PFSK-1 (cell line): ENCODE results near the gene ASMTL.

Experiments used
- FOXP2 ChIP-seq: optimal IDR thresholded peaks from 2 replicates; pipeline ENCODE3; 2011; ENCODE audit warnings: borderline replicate concordance, control low read depth, inconsistent platforms; ENCODE audit not compliant: insufficient read depth; ENCODE audit errors: extremely low read length, extremely low read depth
- POLR2AphosphoS5 ChIP-seq: IDR thresholded peaks from 2 replicates; pipeline ENCODE4 v1.6.1; 2012; ENCODE audit warnings: low read depth, mild to moderate bottlenecking, control low read depth, low read length, moderate library complexity
- SIN3A ChIP-seq: IDR thresholded peaks from 2 replicates; pipeline ENCODE4 v1.6.1; 2012; ENCODE audit warnings: mild to moderate bottlenecking, low read length, moderate library complexity, borderline replicate concordance; ENCODE audit not compliant: insufficient read depth
- TAF1 ChIP-seq: IDR thresholded peaks from 2 replicates; pipeline ENCODE4 v1.6.1; 2012; ENCODE audit warnings: low read length, control low read depth, borderline replicate concordance; ENCODE audit not compliant: insufficient read depth
- TF ChIP-seq, protein P1 (sequence below), 2 experiments: IDR thresholded peaks; 2 replicates each; pipeline versions ENCODE4 v1.6.1 to v1.8.0; 2011 to 2012; ENCODE audit warnings: low read depth in 2 of 2, low read length in 2 of 2, control low read depth in 1 of 2, inconsistent platforms in 1 of 2, mild to moderate bottlenecking in 1 of 2, moderate library complexity in 1 of 2; ENCODE audit not compliant: insufficient read depth in 1 of 2

ASMTL gene

DNA sequence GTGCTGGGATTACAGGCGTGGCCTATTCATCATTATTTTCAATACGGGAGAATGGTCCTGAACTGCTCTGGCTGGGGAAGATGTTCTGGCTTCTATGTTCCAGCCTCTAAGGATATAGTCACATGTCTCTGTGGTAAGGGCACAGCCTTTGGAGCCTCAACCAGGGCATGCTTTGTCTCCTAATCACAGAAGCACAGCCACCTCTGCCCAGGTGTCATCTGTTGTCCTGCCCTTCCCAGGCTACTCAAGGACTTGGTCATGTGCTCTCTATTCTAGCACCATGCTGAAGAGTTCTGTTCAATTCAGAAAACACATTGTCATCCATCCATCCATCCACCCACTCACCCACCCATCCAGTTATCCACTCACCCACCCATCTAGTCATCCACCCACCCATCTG is 29.5 kb downstream of the ASMTL start:
- TF ChIP-seq TAF1 (no peak), FOXP2 (no peak), SIN3A (no peak), POLR2AphosphoS5 (no peak)
- TF ChIP-seq, protein P1, sequence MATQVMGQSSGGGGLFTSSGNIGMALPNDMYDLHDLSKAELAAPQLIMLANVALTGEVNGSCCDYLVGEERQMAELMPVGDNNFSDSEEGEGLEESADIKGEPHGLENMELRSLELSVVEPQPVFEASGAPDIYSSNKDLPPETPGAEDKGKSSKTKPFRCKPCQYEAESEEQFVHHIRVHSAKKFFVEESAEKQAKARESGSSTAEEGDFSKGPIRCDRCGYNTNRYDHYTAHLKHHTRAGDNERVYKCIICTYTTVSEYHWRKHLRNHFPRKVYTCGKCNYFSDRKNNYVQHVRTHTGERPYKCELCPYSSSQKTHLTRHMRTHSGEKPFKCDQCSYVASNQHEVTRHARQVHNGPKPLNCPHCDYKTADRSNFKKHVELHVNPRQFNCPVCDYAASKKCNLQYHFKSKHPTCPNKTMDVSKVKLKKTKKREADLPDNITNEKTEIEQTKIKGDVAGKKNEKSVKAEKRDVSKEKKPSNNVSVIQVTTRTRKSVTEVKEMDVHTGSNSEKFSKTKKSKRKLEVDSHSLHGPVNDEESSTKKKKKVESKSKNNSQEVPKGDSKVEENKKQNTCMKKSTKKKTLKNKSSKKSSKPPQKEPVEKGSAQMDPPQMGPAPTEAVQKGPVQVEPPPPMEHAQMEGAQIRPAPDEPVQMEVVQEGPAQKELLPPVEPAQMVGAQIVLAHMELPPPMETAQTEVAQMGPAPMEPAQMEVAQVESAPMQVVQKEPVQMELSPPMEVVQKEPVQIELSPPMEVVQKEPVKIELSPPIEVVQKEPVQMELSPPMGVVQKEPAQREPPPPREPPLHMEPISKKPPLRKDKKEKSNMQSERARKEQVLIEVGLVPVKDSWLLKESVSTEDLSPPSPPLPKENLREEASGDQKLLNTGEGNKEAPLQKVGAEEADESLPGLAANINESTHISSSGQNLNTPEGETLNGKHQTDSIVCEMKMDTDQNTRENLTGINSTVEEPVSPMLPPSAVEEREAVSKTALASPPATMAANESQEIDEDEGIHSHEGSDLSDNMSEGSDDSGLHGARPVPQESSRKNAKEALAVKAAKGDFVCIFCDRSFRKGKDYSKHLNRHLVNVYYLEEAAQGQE (IDR thresholded peaks at IDR 0.05; ENCODE audit: insufficient read depth in 1 of 2, low read depth in 2 of 2, low read length in 2 of 2) = no peak

DNA sequence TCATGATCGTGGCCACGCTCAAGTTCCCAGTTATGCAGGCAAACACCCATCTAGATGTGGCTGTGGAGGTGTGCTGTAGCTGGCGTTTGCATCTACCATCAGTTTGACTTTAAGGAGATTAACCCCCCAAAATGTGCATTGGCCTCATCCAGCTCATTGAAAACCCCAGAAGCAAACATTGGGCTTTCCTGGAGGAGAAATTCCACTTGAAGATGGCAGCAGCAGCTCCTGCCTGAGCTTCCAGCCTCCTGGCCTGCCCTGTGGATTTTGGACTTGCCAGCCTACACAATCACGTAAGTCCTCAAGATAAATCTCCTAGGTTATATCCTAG is 30.6 kb downstream of the ASMTL start:
- TF ChIP-seq POLR2AphosphoS5 (no peak), TAF1 (no peak), FOXP2 (no peak)

DNA sequence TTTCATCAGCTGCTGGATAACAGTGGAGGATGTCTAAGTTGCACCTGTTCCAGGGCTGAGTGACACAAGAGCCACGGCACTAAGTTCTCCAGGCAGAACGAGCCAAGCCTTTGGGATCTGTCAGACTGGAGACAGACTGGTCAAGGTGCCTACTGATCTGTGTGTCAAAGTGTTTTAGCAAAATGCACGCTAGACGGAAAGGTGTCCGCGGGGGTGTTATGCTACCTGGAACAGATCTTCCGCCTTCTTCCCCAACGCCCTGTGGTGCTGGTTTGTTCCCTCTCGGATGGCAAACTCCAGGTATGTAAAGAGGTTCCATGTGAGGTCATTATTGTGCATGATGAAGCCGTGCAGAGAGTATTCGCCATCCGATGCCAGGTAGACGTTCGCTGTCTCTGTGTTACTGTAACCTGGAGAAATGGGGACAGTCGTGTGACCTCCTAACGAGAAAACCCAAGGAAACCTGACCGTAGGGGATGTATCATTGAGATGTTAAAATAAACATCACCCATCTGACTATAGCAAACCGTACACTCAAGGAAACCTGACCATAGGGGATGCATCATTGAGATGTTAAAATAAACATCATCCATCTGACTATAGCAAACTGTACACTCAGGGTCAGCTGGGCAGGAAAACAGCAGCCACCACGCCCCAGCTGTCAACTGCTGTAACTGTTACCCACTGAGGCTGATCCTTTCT is 31.1 kb downstream of the ASMTL start:
- TF ChIP-seq SIN3A (no peak), TAF1 (no peak), POLR2AphosphoS5 (no peak)
- TF ChIP-seq, protein P1 (IDR thresholded peaks at IDR 0.05; ENCODE audit: insufficient read depth in 1 of 2, low read depth in 2 of 2, low read length in 2 of 2) = no peak

DNA sequence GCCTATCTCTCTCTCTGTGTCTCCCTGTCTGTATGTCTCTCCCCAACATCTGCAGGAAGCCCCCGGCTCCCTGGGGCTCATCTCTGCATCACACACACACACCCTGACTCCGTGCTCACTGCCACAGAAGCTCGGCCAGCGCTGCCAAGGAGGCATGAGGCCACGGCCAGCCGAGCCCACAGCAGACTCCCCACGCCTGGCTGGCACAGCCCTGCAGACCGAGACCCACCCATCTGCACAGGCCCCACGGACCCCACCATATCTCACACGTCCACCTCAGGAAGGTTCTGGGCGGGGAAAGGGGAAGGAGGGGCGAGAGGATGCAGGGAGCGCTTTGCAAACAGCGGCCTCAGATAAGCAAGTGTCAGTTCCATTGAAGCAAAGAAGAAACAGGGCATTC is 32.3 kb downstream of the ASMTL start:
- TF ChIP-seq POLR2AphosphoS5 = no peak
- no peak for TF ChIP-seq TAF1

DNA sequence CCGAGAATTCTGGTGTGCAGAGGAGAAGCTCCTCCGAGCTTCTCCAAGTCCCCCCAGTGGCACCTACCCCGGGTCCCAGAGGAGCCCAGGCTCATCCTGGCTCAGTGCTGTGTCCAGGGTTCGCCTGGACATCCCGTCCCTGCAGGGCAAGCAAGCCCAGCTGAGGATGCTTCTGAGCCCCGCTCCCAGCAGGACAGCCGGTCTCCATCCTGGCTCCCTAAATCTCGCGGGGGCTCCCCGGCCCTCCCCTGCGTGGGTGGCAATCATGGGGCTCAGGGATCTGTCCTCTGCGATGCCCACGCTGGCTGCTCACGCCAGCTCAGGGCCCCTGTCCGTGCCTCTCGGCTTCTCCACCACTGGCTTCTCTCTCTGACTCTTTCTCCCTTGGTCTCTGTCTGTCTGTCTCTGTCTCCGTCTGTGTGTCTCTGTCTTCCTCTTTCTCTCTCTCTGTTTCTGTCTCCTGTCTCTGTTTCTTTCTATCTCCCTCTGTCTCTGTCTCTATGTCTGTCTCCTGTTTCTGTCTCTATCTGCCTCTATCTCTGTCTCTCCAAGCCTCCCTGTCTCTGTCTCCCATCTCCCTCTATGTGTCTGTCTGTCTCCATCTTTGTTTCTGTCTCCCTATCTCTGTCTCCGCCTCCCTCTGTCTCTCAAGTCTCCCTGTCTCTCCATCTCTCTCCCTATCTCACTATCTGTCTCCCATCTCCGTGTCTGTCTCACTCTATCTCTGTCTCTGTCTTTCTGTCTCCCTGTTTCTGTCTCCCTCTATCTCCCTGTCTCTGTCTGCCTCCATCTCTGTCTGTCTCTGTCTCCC is 33.0 kb downstream of the ASMTL start:
- TF ChIP-seq SIN3A (0 out of 2 replicates have a peak, but pooled peaks have one; percentile 44), TAF1 (no peak), POLR2AphosphoS5 (0 out of 2 replicates have a peak, but pooled peaks have one; percentile 3), FOXP2 (no peak)
- TF ChIP-seq, protein P1 (IDR thresholded peaks at IDR 0.05; ENCODE audit: insufficient read depth in 1 of 2, low read depth in 2 of 2, low read length in 2 of 2) = no peak

DNA sequence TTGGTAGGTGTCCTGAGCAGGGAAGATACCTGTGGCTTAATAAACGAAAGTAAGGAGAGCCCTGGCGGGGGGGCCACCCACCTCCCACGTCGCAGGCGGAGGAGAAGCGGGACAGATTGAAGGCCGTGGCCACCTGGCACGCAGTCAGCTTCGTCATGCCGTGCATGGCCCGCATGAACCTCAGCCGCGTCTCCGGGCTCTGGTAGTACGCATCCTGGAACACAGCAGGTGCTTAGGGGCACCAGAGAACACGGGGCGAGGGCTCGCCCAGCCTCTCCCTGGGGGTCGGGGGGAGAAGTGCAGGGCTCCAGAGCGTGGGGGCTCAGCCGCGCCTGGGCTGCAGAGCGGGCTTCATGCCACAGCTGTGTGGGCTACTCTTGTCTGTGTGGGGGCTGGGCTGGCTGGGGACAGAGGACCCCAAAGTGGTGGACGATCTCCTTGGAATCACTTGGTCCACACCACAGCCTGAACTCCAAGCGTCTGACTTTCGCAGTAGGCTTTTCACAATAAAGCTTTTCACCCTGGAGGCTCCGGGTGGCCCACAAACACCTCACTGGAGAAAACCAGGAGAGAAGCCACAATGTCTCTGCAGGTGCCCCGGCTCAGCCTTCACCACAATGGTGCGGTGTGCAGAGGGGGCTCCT is 33.7 kb downstream of the ASMTL start:
- TF ChIP-seq TAF1 = no peak
- peak; percentile 58; the same call in 1 of the 2 replicates for TF ChIP-seq POLR2AphosphoS5
